CD8-positive, alpha-beta memory T cell (primary cell): Measurements from ENCODE around the gene SYP. TPM values are rescaled to one million over a fixed set of nuclear protein-coding genes. Genes with fewer than 3 reads are reported as not detected.
A peak's percentile ranks its signal among the peaks of the same experiment; 100 is the strongest.
"Not testable (repeated sequence)": the region's sequence is repeated elsewhere in the genome, so short reads cannot be mapped to it uniquely, and the experiment has no call there.

ENCODE experiments used
- CTCF ChIA-PET: fragments of 350-600 bp; sonication (Branson Sonifier 250); formaldehyde crosslinking; loops from one replicate; lab custom pipeline; 2021; ENCODE audit warnings: antibody characterized with exemption; lab: Charles Lee
- POLR2A ChIA-PET: fragments of 350-600 bp; sonication (Branson Sonifier 250); formaldehyde crosslinking; loops from one replicate; lab custom pipeline; 2021; ENCODE audit warnings: antibody characterized with exemption; lab: Charles Lee
- DNase-seq, 5 donors: peaks; one replicate each; pipeline versions ENCODE4 v3.0.0 to v3.0.0-alpha.2; 2020 to 2022; ENCODE audit warnings: mixed read lengths in 1 of 5
- H3K27ac ChIP-seq: one replicate; pipeline ENCODE4 v1.7.0; 2013; ENCODE audit warnings: low read depth, mild to moderate bottlenecking, low read length, moderate library complexity
- H3K27me3 ChIP-seq: 2 replicates; pipeline ENCODE4 v1.7.0; 2013; ENCODE audit warnings: low read length, mild to moderate bottlenecking; ENCODE audit not compliant: insufficient read depth, poor library complexity, severe bottlenecking
- H3K36me3 ChIP-seq: 2 replicates; pipeline ENCODE4 v1.7.0; 2013; ENCODE audit warnings: mild to moderate bottlenecking, low read length, moderate library complexity; ENCODE audit not compliant: insufficient read depth
- H3K4me1 ChIP-seq: 2 replicates; pipeline ENCODE4 v1.7.0; 2013; ENCODE audit warnings: mild to moderate bottlenecking, low read length, moderate library complexity; ENCODE audit not compliant: insufficient read depth
- H3K4me3 ChIP-seq: 2 replicates; pipeline ENCODE4 v1.7.0; 2013; ENCODE audit warnings: mild to moderate bottlenecking, low read length
- H3K9me3 ChIP-seq: 2 replicates; pipeline ENCODE4 v1.7.0; 2013; ENCODE audit warnings: mild to moderate bottlenecking, low read length
- H3K27ac Mint-ChIP-seq, 8 donors: one replicate each; pipeline ENCODE4 v1.8.0; 2020 to 2021; ENCODE audit warnings: mixed read lengths in 8 of 8, mild to moderate bottlenecking in 6 of 8, inconsistent platforms in 3 of 8, moderate library complexity in 3 of 8
- H3K27me3 Mint-ChIP-seq, 2 donors: one replicate each; pipeline ENCODE4 v1.8.0; 2020 to 2021; ENCODE audit warnings: mixed read lengths in 2 of 2, mild to moderate bottlenecking in 1 of 2, moderate library complexity in 1 of 2
- H3K36me3 Mint-ChIP-seq, 3 donors: one replicate each; pipeline ENCODE4 v1.8.0; 2020 to 2021; ENCODE audit warnings: mixed read lengths in 3 of 3, inconsistent platforms in 1 of 3, mild to moderate bottlenecking in 1 of 3
- H3K4me1 Mint-ChIP-seq, 3 donors: one replicate each; pipeline ENCODE4 v1.8.0; 2020 to 2021; ENCODE audit warnings: mixed read lengths in 3 of 3, inconsistent platforms in 1 of 3, mild to moderate bottlenecking in 1 of 3
- H3K4me3 Mint-ChIP-seq, 7 donors: one replicate each; pipeline ENCODE4 v1.8.0; 2020 to 2021; ENCODE audit warnings: mixed read lengths in 7 of 7, mild to moderate bottlenecking in 6 of 7, moderate library complexity in 4 of 7, inconsistent platforms in 2 of 7
- H3K9me3 Mint-ChIP-seq, 5 donors: one replicate each; pipeline ENCODE4 v1.8.0; 2020 to 2022; ENCODE audit warnings: mixed read lengths in 5 of 5, mild to moderate bottlenecking in 3 of 5, moderate library complexity in 2 of 5, inconsistent platforms in 1 of 5
- polyA plus RNA-seq: library from polyadenylated mRNA; unstranded; fragments of 300-500 nt; fragmentation: Illumina TruSeq; gene quantifications from one replicate; pipeline ENCODE4 v1.2.3, GENCODE V29; 2021
- total RNA-seq, 2 experiments: library from RNA; stranded (reverse); gene quantifications; one replicate each; pipeline ENCODE4 v1.2.3, GENCODE V29; 2021

Gene SYP
- total and polyA plus RNA-seq, 3 experiments from 2014 or later, result 0.25 to 2.5 (median 1.9) TPM

DNA sequence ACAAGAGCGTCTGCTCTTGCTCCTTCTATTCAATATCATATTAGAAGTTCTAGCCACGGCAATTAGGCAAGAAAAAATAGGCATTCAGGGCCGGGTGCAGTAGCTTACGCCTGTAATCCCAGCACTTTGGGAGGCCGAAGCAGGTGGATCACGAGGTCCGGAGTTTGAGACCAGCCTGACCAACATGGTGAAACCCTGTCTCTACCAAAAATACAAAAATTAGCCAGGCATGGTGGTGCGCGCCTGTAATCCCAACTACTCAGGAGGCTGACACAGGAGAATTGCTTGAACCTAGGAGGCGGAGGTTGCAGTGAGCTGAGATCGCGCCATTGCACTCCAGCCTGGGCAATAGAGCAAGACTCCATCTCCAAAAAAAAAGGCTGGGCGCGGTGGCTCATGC is 50.7 kb downstream of the SYP start:
- H3K4me3 Mint-ChIP-seq, DNase-seq, H3K4me1 Mint-ChIP-seq, H3K4me3 ChIP-seq, H3K9me3 Mint-ChIP-seq, H3K36me3 Mint-ChIP-seq, H3K9me3 ChIP-seq, H3K4me1 ChIP-seq, H3K27me3 ChIP-seq, H3K27me3 Mint-ChIP-seq, POLR2A ChIA-PET, H3K27ac Mint-ChIP-seq, CTCF ChIA-PET, H3K36me3 ChIP-seq: not testable (repeated sequence)
- peak overlapping the region; percentile 72 for H3K27ac ChIP-seq

DNA sequence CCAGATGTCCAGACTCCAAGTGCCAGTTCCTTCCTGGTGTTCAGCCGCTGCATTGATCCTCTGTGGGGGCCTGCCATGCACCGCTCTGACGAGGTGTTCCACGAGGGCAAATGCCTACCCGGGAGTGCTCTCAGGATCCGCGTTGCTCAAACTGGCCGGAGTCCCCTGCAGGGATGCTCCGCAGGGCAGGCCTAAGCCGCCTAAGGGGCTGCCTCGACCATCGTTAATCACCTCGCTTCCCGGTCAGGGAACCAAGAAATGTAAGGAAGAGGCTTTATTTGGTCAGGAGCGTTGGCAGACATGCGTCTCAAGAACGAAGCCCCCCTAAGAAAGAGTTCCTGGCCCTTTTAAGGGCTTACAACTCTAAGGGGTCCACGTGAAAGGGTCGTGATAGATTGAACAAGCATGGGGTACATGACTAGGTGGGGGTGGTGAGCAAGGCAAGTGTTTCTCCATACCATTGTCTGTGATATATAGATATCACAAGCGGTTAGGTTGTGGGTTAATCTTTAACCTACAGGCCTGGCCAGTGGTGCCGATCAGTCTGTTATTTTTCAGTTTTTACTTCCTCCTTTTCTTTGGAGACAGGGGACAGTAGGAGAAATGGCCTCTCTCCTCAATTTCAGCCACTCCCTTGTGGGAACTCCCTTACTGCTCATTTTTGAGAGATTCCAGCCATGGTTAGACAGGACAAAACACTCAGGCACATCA is 51.4 kb downstream of the SYP start:
- H3K36me3 Mint-ChIP-seq, DNase-seq, POLR2A ChIA-PET, H3K27ac Mint-ChIP-seq, H3K4me3 ChIP-seq, H3K9me3 ChIP-seq, H3K4me1 ChIP-seq, H3K4me1 Mint-ChIP-seq, H3K36me3 ChIP-seq, H3K9me3 Mint-ChIP-seq, H3K27me3 Mint-ChIP-seq, CTCF ChIA-PET, H3K4me3 Mint-ChIP-seq, H3K27me3 ChIP-seq: not testable (repeated sequence)
- peak overlapping the region; percentile 72 for H3K27ac ChIP-seq

DNA sequence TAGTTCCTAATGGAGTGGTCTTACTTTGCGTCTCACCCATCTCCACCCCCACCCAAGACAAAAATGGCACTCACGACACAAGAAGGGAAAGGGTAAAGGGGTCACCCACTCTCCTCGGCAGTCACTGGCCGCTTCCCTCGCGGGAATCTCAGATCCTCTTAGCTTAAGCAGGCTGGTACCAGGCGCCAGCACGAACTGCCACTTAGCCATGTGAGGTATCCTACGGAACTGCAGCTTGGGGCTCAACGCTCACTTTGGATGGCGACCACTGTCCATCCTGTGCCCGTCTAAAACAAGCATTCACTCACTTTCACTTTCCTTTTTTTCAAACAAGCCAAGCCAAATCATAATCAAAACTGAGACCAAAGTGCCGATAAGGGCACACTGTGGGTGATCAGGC is 52.1 kb downstream of the SYP start:
- H3K4me3 ChIP-seq, result no peak overlapping the region
- CTCF ChIA-PET, result no interaction called here
- no peaks in the 10 kb centered on the region for H3K36me3 ChIP-seq
- POLR2A ChIA-PET, result no interaction called here
- H3K36me3 Mint-ChIP-seq, result peaks cover 0 to 4% (median 0%) of the 10 kb centered on the region in 3 donors
- H3K27ac Mint-ChIP-seq, result no peak overlapping the region
- DNase-seq, result no peak
- no peaks in the 10 kb centered on the region for H3K9me3 ChIP-seq
- peak overlapping the region; percentile 72 for H3K27ac ChIP-seq
- no peak overlapping the region for H3K4me3 Mint-ChIP-seq
- no peaks in the 10 kb centered on the region for H3K27me3 Mint-ChIP-seq
- H3K9me3 Mint-ChIP-seq, result peaks cover 0 to 4% (median 0%) of the 10 kb centered on the region in 5 donors
- no peaks in the 10 kb centered on the region for H3K4me1 Mint-ChIP-seq
- no peaks in the 10 kb centered on the region for H3K4me1 ChIP-seq
- no peaks in the 10 kb centered on the region for H3K27me3 ChIP-seq

DNA sequence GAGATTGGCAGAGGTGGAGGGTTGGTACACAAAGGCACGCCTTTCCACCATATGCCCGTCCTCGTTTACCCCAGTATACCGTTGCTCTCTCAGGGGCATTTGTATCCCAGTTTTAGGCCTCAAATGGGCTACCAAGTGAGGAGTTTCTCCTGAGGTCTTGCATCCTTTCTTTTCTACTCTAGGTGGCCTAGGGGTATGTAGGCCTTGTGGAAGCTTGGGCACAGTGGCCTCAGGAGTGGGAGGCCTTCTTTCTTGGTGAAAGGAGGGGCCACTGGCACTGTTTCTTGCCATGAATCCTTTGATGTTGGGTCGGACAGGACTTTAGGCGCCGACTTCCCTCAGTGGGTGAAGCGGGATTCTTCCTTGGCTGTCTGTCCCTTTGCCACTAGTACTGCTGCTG is 52.7 kb downstream of the SYP start:
- H3K27ac ChIP-seq, result peak overlapping the region; percentile 72
- H3K9me3 ChIP-seq, result no peaks in the 10 kb centered on the region
- H3K27me3 ChIP-seq, result no peaks in the 10 kb centered on the region
- Mint-ChIP-seq H3K4me3 (no peak overlapping the region), H3K9me3 (peaks cover 0 to 4% (median 0%) of the 10 kb centered on the region in 5 donors), H3K27me3 (no peaks in the 10 kb centered on the region), H3K36me3 (peaks cover 0 to 4% (median 0%) of the 10 kb centered on the region in 3 donors), H3K27ac (no peak overlapping the region), H3K4me1 (no peaks in the 10 kb centered on the region)
- ChIA-PET CTCF (interaction anchor here (1.4 kb wide), 1 partner anchor 9 kb away, joined by 3 read pairs; no protein-coding TSS in a partner anchor), POLR2A (no interaction called here)
- no peak overlapping the region for H3K4me3 ChIP-seq
- H3K36me3 ChIP-seq, result no peaks in the 10 kb centered on the region
- H3K4me1 ChIP-seq, result no peaks in the 10 kb centered on the region
- no peak for DNase-seq

DNA sequence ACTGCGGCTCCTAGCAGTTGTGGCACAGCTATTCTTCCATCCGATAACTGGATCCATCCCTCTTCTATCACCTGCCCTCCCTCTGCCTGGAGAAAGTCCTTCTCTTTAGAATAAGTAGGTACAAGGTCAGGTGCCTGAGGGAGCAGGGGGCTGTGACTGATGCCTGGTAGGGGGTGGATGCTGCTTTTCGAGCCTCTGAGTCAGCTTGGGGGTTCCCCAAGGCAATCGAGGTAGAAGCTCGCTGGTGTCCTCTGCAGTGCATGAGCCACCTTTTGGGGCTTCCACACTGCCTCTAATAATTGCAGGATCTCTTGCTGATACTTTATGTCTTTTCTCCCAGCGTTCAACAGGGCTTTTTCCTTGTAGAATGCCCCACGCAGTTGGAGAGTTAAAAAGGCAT is 56.8 kb downstream of the SYP start:
- H3K36me3 ChIP-seq, DNase-seq, POLR2A ChIA-PET, H3K27me3 ChIP-seq, H3K4me3 ChIP-seq, H3K27me3 Mint-ChIP-seq, H3K27ac Mint-ChIP-seq, H3K4me1 ChIP-seq, H3K9me3 ChIP-seq, H3K27ac ChIP-seq, H3K4me3 Mint-ChIP-seq, H3K4me1 Mint-ChIP-seq: not testable (repeated sequence)
- Mint-ChIP-seq H3K36me3 (peaks cover 3 to 17% (median 6%) of the 10 kb centered on the region in 3 donors), H3K9me3 (peaks cover 0 to 33% (median 21%) of the 10 kb centered on the region in 5 donors)
- CTCF ChIA-PET, result interaction anchor here (1.8 kb wide), 1 partner anchor 13 kb away, joined by 6 read pairs; no protein-coding TSS in a partner anchor

DNA sequence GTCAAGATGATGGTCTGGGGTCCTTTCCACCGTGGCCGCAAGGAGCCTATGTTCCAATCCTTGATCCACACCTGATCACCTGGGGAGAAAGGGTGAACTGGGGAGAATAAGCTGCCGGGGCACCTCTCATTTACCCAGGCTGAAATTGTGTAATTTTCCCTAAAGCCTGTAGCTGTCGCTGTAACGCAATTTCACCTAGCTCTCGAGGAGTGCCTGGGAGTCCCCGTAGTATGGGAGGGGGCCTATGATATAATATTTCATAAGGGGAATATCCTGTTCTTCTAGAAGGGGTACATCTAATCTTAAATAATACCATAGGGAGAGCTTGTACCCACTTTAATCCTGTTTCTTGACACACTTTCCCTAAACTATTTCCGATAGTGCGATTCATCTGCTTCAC is 57.7 kb downstream of the SYP start:
- CTCF ChIA-PET, result interaction anchor here (1.8 kb wide), 1 partner anchor 14 kb away, joined by 6 read pairs; no protein-coding TSS in a partner anchor
- DNase-seq, H3K4me3 Mint-ChIP-seq, H3K27ac Mint-ChIP-seq, POLR2A ChIA-PET, H3K27me3 ChIP-seq, H3K9me3 ChIP-seq, H3K36me3 ChIP-seq, H3K27me3 Mint-ChIP-seq, H3K4me3 ChIP-seq, H3K27ac ChIP-seq, H3K4me1 Mint-ChIP-seq, H3K4me1 ChIP-seq: not testable (repeated sequence)
- Mint-ChIP-seq H3K9me3 (peaks cover 0 to 37% (median 26%) of the 10 kb centered on the region in 5 donors), H3K36me3 (peaks cover 3 to 17% (median 4%) of the 10 kb centered on the region in 3 donors)

DNA sequence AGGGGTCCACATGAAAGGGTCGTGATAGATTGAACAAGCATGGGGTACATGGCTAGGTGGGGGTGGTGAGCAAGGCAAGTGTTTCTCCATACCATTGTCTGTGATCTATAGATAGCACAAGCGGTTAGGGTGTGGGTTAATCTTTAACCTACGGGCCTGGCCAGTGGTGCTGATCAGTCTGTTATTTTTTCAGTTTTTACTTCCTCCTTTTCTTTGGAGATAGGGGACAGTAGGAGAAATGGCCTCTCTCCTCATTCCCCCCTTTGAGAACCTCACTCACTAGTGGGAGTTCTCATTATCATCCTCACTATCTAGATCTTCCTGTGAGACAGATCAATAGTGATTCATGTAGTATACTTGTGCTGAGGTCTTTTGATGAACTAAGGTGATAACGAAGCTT is 60.3 kb downstream of the SYP start:
- no peaks in the 10 kb centered on the region for H3K36me3 ChIP-seq
- Mint-ChIP-seq H3K36me3 (peaks cover 3 to 17% (median 4%) of the 10 kb centered on the region in 3 donors), H3K9me3 (peaks cover 0 to 40% (median 26%) of the 10 kb centered on the region in 5 donors), H3K27me3 (no peaks in the 10 kb centered on the region), H3K4me3 (no peak overlapping the region), H3K27ac (no peak overlapping the region), H3K4me1 (no peaks in the 10 kb centered on the region)
- no peaks in the 10 kb centered on the region for H3K4me1 ChIP-seq
- CTCF ChIA-PET, result no interaction called here
- no peak for DNase-seq
- H3K27me3 ChIP-seq, result no peaks in the 10 kb centered on the region
- no peak overlapping the region for H3K4me3 ChIP-seq
- H3K27ac ChIP-seq, result no peak overlapping the region
- POLR2A ChIA-PET, result no interaction called here
- H3K9me3 ChIP-seq, result peaks cover 3% of the 10 kb centered on the region
